GM18507 (cell line): Measurements from ENCODE around the gene CLDN15.

Source experiments
- DNase-seq: peaks from one replicate; pipeline ENCODE4 v3.0.0; 2011; ENCODE audit warnings: low read depth; ENCODE audit not compliant: insufficient read length; ENCODE audit errors: extremely low spot score
- FAIRE-seq: peaks from 2 replicates; lab custom pipeline; 2011; peaks lifted over from hg19 to GRCh38; lab: Jason Lieb, UNC

CLDN15 gene

DNA sequence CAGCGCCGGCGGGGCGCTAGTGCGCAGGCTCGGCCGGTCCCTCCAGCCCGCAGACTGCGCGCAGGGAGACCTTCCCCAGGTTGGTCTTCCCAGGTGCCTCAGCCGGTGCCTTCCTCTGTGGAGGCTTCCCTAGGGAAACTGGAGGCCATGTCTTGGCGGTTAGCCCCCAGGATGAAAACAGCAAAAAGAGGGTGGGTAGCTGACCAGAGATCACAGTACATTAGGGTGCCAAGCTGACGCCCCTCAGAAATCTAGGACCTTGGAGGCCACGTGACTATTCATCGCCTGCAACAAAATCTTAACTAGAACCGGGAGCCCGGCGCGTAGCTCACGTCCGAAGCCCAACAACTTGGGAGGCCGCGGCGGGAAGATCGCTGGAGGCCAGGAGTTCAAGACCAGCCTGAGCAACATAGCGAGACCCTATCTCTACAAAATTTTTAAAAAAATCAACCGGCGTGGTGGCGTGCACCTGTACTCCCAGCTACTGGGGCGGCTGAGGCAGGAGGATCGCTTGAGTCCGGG lies 7.6 kb upstream of the CLDN15 start:
- DNase-seq: no peak
- no peak for FAIRE-seq

DNA sequence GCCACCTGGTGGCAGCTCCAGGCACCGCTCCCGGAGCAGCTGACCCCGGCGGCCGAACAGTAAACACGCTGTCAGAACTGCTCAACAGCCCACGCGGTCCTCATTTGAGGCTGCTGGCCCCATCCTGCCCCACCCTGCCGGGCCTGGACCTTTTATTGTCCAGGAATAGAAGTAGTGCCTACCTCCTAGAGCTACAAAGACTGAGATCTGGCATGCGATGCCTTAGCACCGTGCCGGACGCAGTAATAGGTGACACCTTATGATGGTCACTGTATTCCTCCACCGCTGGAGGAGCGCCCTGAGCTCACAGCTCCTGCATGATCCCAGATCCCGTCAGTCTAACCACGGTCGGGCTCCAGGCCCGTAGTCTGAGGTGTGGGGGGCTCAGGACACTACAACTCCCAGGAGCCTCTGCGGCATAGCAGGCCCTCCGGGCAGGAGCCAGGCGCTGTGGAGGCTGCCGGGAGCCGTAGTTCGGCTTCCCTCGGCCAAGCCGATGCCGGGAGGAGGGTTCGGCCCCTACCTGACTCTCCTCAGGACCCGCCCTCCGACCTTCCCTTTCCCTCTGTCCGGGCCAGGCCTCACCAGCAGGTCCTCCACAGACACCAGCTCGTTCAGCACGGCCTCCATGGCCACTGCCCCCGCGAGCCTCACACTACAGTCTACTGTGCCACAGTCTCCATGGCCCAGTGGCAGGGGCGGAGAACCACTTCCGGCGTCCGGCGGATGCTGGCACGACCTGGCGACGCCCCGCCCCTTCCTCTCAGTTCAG lies 7.0 kb upstream of the CLDN15 start, which contains the start of gene FIS1:
Gene FIS1, minus strand, starts transcription at position 707 of the 772 bp plus-strand sequence. Its CDS starts 77 bp downstream, at position 630.
- DNase-seq (peak; percentile 82), FAIRE-seq (peak; percentile 86)

DNA sequence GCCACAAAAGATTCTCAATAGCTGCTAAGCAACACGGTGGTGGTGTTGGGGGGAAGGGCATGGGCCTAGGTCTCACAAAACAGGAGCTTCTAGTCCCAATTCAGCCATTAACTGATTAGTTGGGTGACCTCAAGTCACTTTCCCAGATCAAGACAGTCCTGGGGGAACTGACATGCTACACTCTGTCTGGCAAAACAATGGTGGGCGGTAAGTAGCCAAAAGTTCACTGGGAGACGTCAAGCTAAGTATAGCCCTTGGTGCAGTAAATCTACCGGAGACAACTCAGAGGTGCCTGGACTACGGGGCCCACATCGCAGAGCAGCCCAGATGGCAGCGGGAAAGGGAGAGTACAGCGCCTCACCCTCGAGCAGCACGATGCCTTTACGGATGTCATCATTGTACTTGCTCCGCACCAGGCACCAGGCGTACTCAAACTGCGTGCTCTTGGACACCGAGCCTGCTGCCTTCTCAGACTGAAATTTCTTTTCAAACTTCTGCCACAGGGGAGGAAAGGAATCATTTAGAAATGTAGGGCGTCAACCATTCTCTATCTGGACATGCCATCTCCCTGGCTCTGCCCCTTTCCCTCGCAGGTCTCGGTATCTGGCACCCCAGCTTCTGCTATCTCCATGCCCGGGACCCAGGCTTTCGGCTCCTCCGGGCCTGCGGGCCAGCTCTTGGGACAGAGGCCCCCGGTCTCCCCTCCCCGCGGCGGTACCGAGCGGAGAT lies 6.2 kb upstream of the CLDN15 start:
- DNase-seq: no peak
- FAIRE-seq: no peak

DNA sequence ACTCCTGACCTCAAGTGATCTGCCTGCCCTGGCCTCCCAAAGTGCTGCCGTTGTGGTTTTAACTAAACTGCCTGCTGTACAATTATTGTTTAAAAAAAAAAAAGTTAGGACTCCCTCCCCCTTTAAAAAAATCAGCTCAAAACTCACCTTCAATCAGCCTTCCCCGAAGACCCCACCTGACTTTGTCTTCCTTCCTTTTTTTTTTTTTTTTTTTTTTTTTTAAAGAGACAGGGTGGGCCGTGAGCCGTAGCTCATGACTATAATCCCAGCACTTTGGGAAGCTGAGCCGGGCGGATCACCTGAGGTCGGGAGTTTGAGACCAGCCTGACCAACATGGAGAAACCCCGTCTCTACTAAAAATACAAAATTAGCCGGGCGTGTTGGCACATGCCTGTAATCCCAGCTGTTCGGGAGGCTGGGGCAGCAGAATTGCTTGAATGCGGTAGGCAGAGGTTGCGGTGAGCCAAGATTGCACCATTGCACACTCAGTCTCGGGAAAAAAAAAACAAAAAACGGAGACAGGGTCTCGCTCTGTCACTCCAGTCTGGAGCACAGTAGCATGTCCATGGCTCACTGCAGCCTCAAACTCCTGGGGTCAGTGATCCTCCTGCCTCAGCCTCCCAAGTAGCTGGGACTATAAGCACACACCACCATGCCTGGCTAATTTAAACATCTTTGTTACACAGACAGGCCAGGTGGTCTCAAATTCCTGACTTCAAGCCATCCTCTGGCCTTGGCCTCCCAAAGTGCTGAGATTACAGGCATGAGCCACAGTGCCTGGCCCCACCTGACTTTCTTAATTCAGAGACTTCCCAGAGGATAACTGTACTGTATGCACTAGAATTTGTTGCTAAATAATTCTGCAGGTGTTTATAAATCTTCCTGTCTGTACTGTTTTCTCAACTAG lies 4.1 kb upstream of the CLDN15 start:
- no peak for DNase-seq
- FAIRE-seq: no peak

DNA sequence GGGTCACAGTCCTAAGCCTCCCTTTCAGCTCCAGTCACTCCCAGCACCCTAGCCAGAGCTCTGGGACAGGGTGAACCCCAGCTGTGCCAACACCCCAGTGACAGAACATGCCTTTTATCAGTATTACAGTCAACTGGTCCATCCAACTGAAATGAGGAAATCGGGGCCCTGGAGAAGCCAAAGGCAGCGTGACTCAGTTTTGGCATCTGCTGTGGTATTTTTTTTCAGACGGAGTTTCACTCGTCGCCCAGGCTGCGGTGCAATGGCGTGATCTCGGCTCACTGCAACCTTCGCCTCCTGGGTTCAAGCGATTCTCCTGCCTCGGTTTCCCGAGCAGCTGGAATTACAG lies 3.4 kb upstream of the CLDN15 start:
- no peak for DNase-seq
- no peak for FAIRE-seq

DNA sequence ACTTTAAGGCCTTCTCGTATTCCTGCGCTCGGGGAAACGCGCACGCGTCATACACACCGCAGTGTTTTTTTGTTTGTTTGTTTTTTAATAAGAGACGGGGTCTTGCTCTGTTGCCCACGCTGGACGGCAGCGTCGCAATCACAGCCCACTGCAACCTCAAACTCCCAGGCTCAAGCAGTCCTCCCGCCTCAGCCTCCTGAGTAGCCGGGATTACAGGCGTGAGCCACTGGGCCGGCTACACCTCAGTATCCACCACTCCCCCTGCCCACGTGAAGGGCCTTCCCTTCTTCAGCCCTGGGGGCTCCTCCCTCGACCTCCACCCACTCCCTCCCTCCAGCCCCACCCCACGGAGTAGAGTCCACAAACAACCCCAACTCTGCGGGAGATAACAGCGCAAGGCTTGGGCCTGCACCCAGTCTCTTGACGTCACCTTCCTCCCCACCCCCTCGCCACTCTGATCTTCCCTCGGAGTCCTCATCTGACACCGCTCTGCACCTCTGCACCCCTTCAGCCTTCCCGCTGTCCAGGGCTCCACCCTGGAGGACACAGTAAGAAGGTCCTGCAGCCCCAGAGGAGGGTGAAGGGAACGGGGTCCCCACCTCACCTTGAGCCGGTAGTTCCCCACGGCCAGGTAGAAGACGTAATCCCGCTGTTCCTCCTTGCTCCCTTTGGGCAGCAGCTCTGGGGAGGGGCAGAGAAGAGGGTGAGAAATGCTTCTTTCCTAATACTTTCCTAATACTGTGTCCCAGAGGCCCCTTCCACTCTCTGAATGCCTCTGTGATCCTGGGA lies 2.8 kb upstream of the CLDN15 start:
- no peak for FAIRE-seq
- no peak for DNase-seq

GRCh38 chr7:101239951-101240220 lies 2.3 kb upstream of the CLDN15 start:
- FAIRE-seq (no peak), DNase-seq (no peak)

GRCh38 chr7:101239191-101239950 lies 1.8 kb upstream of the CLDN15 start:
- no peak for FAIRE-seq
- no peak for DNase-seq

- DNase-seq: no peak
- no peak for FAIRE-seq
Measured at GRCh38 chr7:101238226-101239182, 902 bp upstream of the CLDN15 start.

GRCh38 chr7:101236292-101236835 lies 1.2 kb downstream of the CLDN15 start:
- no peak for DNase-seq
- no peak for FAIRE-seq

DNA sequence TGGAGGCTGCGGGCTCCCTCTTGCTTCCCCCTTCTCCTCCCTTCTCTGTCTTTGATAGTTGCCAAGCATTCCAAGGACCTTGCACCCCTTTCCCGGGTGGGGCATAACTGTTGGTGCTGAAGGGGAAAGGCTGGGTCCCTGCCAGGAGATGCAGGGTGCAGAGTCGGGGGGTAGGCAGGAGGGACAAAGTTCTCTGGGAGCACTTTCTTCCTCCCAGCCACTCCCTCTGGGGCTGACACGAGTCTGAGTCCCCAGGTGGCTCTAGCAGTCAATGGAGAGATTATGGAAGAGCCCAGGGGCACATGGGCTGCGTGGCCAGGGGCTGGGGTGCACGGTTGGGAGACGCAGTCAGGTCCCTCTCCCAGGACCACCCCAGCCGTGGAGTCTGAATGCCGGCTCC lies 2.1 kb downstream of the CLDN15 start:
- DNase-seq (no peak), FAIRE-seq (no peak)

DNA sequence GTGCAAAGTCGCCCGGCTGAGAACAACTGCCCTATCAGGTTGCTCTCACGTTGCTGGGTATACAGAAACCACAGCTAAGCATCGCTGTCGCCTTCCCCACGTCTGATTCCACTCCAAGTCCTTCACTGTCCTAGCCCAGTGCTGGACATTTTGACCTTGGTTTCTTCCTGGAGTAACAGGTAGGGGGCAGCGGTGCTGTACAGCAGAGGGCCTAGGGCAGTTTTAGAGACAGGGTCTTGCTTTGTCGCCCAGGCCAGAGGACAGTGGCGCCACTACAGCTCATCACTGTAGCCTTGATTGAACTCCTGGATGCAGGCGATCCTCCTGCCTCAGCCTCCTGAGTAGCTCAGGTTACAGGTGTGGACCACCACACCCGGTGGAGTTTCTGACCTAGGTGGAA lies 2.6 kb downstream of the CLDN15 start:
- FAIRE-seq: no peak

DNA sequence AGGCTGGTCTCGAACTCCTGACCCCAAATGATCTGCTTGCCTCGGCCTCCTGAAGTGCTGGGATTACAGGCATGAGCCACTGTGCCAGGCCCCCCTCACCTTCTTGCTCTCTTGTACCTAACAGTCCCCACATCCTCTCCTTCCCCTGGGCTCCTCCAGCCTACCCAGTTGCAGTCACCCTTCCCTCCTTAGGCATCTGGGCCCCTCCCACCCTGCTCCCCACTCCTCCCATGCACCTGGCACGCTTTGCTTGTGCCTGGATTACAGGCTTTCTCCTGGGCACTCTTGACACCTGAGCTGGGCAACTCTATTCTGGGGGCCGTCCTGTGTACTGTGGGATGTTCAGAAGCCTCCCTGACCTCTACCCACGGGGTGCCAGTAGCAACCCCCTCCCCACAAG lies 3.0 kb downstream of the CLDN15 start:
- no peak for DNase-seq
- no peak for FAIRE-seq

More for the DNA sequence above, 2.6 kb downstream of the CLDN15 start:
- DNase-seq: no peak

- DNase-seq: no peak
- no peak for FAIRE-seq
Measured at GRCh38 chr7:101233907-101234547, 3.6 kb downstream of the CLDN15 start.

- DNase-seq: no peak
- FAIRE-seq: no peak
Measured at GRCh38 chr7:101232141-101232850, 5.3 kb downstream of the CLDN15 start.

DNA sequence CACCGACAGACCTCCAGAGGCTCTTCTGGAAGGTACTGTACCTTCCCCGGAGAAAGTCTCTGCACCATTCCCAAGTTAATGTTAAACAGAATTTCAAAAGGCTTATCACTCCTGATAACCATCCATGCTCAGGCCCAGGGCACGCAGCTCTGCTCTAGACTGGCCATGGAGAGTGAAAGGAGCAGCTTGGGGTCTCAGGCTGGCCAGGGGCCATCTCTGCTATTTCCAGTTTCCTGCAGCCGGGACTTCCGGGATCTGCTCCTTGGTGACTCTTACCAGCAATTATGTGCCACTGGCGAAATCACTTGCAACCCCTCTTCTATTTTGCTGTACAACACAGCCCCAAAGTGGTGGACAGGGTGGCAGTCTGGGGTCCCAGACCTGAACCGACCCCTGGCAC lies 6.0 kb downstream of the CLDN15 start:
- no peak for DNase-seq
- FAIRE-seq: no peak
